HCT116 (cell line): ENCODE results near the gene PIM1. TPM values are rescaled to one million over a fixed set of nuclear protein-coding genes. Genes with fewer than 3 reads are reported as not detected.
"Not testable (repeated sequence)": the region's sequence is repeated elsewhere in the genome, so short reads cannot be mapped to it uniquely, and the experiment has no call there.

Experiments used
- ATAC-seq: fragments of 200-7000 bp; cut with Tn5 transposase; 2 replicates; pipeline ENCODE4 v1.9.1; 2020; ENCODE audit warnings: mild to moderate bottlenecking, moderate library complexity
- BruUV-seq: library from RNA; stranded (reverse); fragments of 400-500 nt; replicated peaks from 2 replicates; lab custom pipeline; 2021; lab: Mats Ljungman, UMichigan
- CTCF ChIA-PET: fragments of 300-600 bp; sonication (Branson Sonifier 250); formaldehyde crosslinking; loops from one replicate; lab custom pipeline; 2021; ENCODE audit warnings: antibody characterized with exemption; lab: Charles Lee
- POLR2A ChIA-PET: fragments of 300-600, 350-600 bp; sonication (Branson Sonifier 250); formaldehyde crosslinking; loops from one replicate; lab custom pipeline; 2021; ENCODE audit warnings: antibody characterized with exemption; lab: Charles Lee
- RAD21 ChIA-PET, 2 experiments: fragments of 300-600 bp; sonication (Branson Sonifier 250); formaldehyde crosslinking; loops; one replicate each; lab custom pipeline; 2023; ENCODE audit warnings: low total read pairs in 2 of 2; ENCODE audit not compliant: uncharacterized antibody in 2 of 2, unreplicated experiment in 2 of 2, low non-redundant PET in 1 of 2; lab: Charles Lee
- DNase-seq: peaks from one replicate; pipeline ENCODE4 v3.0.0-alpha.2; 2010; ENCODE audit warnings: low read depth, low spot score
- H2AFZ ChIP-seq: fragments of 200-600 bp; shearing (Covaris generic), sonication (generic); 2 replicates; pipeline ENCODE4 v1.6.1; 2017; ENCODE audit warnings: low read depth, mixed run types, mixed read lengths, antibody characterized with exemption, low read length; ENCODE audit not compliant: poor library complexity, severe bottlenecking
- H3K27ac ChIP-seq: 2 replicates; pipeline ENCODE4 v1.5.1; 2012; ENCODE audit warnings: low read depth, low read length
- H3K27me3 ChIP-seq: fragments of 200-600 bp; sonication (generic); 2 replicates; pipeline ENCODE4 v1.6.1; 2016; ENCODE audit warnings: mixed run types, low read length, mixed read lengths; ENCODE audit not compliant: insufficient read depth
- H3K36me3 ChIP-seq, 2 experiments: fragments of 200-500 bp in 1 of 2; fragments of 200-600 bp in 1 of 2; sonication (Bioruptor generic) in 1 of 2; sonication (generic) in 1 of 2; 2 replicates each; pipeline versions ENCODE4 v1.5.1 to v1.6.1; 2014 to 2016; ENCODE audit warnings: low read length in 2 of 2, inconsistent platforms in 1 of 2, mixed read lengths in 1 of 2, mixed run types in 1 of 2; ENCODE audit not compliant: insufficient read depth in 2 of 2, control insufficient read depth in 1 of 2
- H3K4me1 ChIP-seq, 2 experiments: fragments of 200-600 bp in 1 of 2; sonication (generic) in 1 of 2; 2 replicates each; pipeline versions ENCODE4 v1.5.1 to v1.6.1; 2012 to 2017; ENCODE audit warnings: low read length in 2 of 2, inconsistent platforms in 1 of 2, mild to moderate bottlenecking in 1 of 2, mixed read lengths in 1 of 2, mixed run types in 1 of 2, moderate library complexity in 1 of 2; ENCODE audit not compliant: insufficient read depth in 2 of 2, control insufficient read depth in 1 of 2
- H3K4me2 ChIP-seq: fragments of 200-600 bp; sonication (generic); 2 replicates; pipeline ENCODE4 v1.6.1; 2017; ENCODE audit warnings: mixed run types, low read length, mixed read lengths
- H3K4me3 ChIP-seq, 2 experiments: fragments of 200-600 bp in 1 of 2; sonication (generic) in 1 of 2; replicated peaks in 1 of 2; 2 replicates each; pipeline ENCODE4 v1.5.1; 2011 to 2016; ENCODE audit warnings: low read length in 2 of 2, control low read depth in 1 of 2, low read depth in 1 of 2, mild to moderate bottlenecking in 1 of 2, mixed read lengths in 1 of 2, mixed run types in 1 of 2
- H3K79me2 ChIP-seq: fragments of 200-600 bp; sonication (generic); 2 replicates; pipeline ENCODE4 v1.6.1; 2017; ENCODE audit warnings: mild to moderate bottlenecking, mixed run types, low read length, moderate library complexity, mixed read lengths; ENCODE audit not compliant: insufficient read depth
- H3K9ac ChIP-seq: fragments of 200-600 bp; sonication (generic); 2 replicates; pipeline ENCODE4 v1.6.1; 2016; ENCODE audit warnings: low read length, mixed read lengths
- H3K9me2 ChIP-seq: fragments of 200-600 bp; sonication (generic), shearing (Covaris generic); 2 replicates; pipeline ENCODE4 v1.6.1; 2017; ENCODE audit warnings: mixed run types, mild to moderate bottlenecking, moderate library complexity; ENCODE audit not compliant: insufficient read depth
- H3K9me3 ChIP-seq, 2 experiments: fragments of 200-500 bp in 1 of 2; fragments of 200-600 bp in 1 of 2; sonication (Bioruptor generic) in 1 of 2; sonication (generic) in 1 of 2; 2 replicates each; pipeline ENCODE4 v1.6.1; 2014 to 2017; ENCODE audit warnings: low read length in 2 of 2, mixed read lengths in 2 of 2, inconsistent platforms in 1 of 2, low read depth in 1 of 2, mild to moderate bottlenecking in 1 of 2, mixed run types in 1 of 2, moderate library complexity in 1 of 2; ENCODE audit not compliant: control insufficient read depth in 1 of 2, insufficient read depth in 1 of 2
- H4K20me1 ChIP-seq: fragments of 200-600 bp; sonication (generic), shearing (Covaris generic); 2 replicates; pipeline ENCODE4 v1.6.1; 2017; ENCODE audit warnings: mixed run types, mild to moderate bottlenecking, moderate library complexity; ENCODE audit not compliant: insufficient read depth
- CEBPB ChIP-seq: IDR thresholded peaks from 2 replicates; pipeline ENCODE4 v1.6.1; 2012; ENCODE audit warnings: low read depth
- POLR2A ChIP-seq: IDR thresholded peaks from 2 replicates; pipeline ENCODE4 v1.7.0; 2011; ENCODE audit warnings: borderline replicate concordance; ENCODE audit not compliant: insufficient read depth, insufficient read length; ENCODE audit errors: extremely low read depth
- POLR2AphosphoS5 ChIP-seq: IDR thresholded peaks from 2 replicates; pipeline ENCODE4 v1.6.1; 2011; ENCODE audit warnings: mild to moderate bottlenecking, low read depth, low read length, moderate library complexity
- REST ChIP-seq: IDR thresholded peaks from 2 replicates; pipeline ENCODE4 v1.6.1; 2012; ENCODE audit warnings: low read depth
- ZNF274 ChIP-seq: fragments of 200-500 bp; sonication (Bioruptor generic); IDR thresholded peaks from 2 replicates; pipeline ENCODE4 v1.6.1; 2014; ENCODE audit warnings: mild to moderate bottlenecking, low read depth, low read length, inconsistent platforms
- intact Hi-C: fragments of 100-400 bp; cut with micrococcal nuclease; formaldehyde crosslinking; loops from 2 replicates; pipeline ENCODE4 v1.10.0; 2022
- total RNA-seq: library from RNA; stranded (reverse); gene quantifications from one replicate; pipeline ENCODE4 v1.2.1, GENCODE V29; 2021; ENCODE audit not compliant: unreplicated experiment
- TF ChIP-seq, protein P1 (sequence below): IDR thresholded peaks from 2 replicates; pipeline ENCODE4 v1.6.1; 2011; ENCODE audit warnings: mild to moderate bottlenecking, low read length, moderate library complexity; ENCODE audit not compliant: insufficient replicate concordance; ENCODE audit errors: extremely low read depth

The PIM1 gene
- total RNA-seq, 1 experiment from 2014 or later, result 26.2 TPM

DNA sequence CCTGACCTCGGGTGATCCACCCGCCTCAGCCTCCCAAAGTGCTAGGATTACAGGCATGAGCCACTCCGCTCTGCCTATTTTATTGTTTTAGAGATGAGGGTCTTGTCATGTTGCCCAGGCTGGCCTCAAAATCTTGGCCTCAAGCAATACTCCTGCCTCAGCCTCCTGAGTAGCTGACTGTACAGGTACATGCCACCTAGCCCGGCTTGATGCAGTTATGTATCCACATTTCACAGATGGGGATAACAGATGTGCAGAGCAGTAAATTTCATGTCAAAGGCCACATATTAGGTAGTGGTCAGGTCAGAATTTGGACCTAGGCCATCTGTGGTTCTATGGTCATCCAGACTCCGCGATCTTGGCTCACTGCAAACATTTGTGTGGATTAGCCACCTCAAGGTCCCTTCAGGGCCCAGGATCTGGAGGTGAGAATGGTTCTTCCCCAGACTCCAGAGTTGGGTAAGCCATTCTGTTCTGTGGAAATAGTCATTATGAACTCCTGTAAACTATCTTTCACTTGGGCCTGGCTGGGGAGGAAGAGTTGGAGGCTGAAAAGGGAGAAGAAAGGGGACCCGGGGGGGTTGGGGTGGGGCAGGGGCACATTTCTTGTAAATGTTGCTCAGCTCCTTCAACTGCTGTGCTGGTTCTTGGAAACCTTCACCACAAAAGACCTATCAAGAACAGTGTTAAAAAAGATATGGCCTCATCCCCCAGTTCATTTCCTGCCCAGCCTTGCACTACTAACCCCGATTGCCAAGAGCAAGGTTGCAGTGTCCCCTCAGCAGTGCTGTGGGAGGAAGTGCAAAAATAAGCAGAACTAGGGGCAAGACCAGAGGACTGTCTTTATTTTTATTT lies 13.0 kb downstream of the PIM1 start (continued):
- TF ChIP-seq POLR2A (no peak), CEBPB (no peak)
- TF ChIP-seq, all 23 proteins: peak for 0

DNA sequence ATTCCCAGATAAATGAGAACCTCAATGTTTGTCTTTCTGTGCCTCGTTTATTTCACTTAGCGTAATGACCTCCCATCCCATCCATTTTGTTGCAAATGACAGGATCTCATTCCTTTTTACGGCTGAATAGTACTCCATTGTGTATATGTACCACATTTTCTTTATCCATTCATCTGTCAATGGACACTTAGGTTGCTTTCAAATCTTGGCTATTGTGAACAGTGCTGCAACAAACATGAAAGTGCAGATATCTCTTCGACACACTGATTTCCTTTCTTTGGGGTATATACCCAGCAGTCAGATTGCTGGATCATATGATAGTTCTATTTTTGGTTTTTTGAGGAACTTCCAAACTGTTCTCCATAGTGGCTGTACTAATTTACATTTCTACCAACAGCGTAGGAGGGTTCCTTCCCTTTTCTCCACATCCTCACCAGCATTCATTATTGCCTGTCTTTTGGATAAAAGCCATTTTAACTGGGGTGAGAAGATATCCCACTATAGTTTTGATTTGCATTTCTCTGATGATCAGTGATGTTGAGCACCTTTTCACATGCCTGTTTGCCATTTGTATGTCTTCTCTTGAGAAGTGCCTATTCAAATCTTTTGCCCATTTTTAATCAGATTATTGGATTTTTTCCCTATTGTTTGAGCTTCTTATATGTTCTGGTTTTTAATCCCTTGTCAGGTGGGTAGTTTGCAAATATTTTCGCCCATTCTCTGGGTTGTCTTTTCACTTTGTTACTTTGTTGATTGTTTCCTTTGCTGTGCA lies 16.2 kb downstream of the PIM1 start:
- BruUV-seq, H3K27ac ChIP-seq, H3K4me3 ChIP-seq, CTCF ChIA-PET, H3K27me3 ChIP-seq, H3K4me2 ChIP-seq, RAD21 ChIA-PET, H3K79me2 ChIP-seq, H3K9me2 ChIP-seq, H3K9ac ChIP-seq, H4K20me1 ChIP-seq, ATAC-seq, H3K36me3 ChIP-seq, H3K4me1 ChIP-seq, DNase-seq, H3K9me3 ChIP-seq, H2AFZ ChIP-seq, intact Hi-C loops: not testable (repeated sequence)
- POLR2A ChIA-PET, result interaction anchor here (1.3 kb wide), 1 partner anchor 14 kb away, joined by 3 read pairs; no protein-coding TSS in a partner anchor

- RAD21 ChIA-PET, result no interaction called here
- no peaks in the 10 kb centered on the region for H3K27me3 ChIP-seq
- no peak overlapping the region for H3K4me3 ChIP-seq
- no peaks in the 10 kb centered on the region for H3K4me1 ChIP-seq
- no peak overlapping the region for H3K4me2 ChIP-seq
- H3K79me2 ChIP-seq, result no peaks in the 10 kb centered on the region
- H3K9me2 ChIP-seq, result no peaks in the 10 kb centered on the region
- BruUV-seq, result no TSS peak
- H3K27ac ChIP-seq, result no peak overlapping the region
- no peaks in the 10 kb centered on the region for H3K36me3 ChIP-seq
- H2AFZ ChIP-seq, result no peak overlapping the region
- ATAC-seq, result no peak
- H3K9ac ChIP-seq, result no peak overlapping the region
- intact Hi-C loops, result no loop called here
- POLR2A ChIA-PET, result interaction anchor here (0.7 to 1.3 kb wide), 2 partner anchors 16 to 135 kb away, joined by 3 read pairs; no protein-coding TSS in a partner anchor
- H3K9me3 ChIP-seq, result no peaks in the 10 kb centered on the region
- no peak for DNase-seq
- CTCF ChIA-PET, result no interaction called here
- no peaks in the 10 kb centered on the region for H4K20me1 ChIP-seq
- TF ChIP-seq REST (no peak), POLR2AphosphoS5 (no peak), POLR2A (no peak), ZNF274 (no peak)
- TF ChIP-seq, protein P1, sequence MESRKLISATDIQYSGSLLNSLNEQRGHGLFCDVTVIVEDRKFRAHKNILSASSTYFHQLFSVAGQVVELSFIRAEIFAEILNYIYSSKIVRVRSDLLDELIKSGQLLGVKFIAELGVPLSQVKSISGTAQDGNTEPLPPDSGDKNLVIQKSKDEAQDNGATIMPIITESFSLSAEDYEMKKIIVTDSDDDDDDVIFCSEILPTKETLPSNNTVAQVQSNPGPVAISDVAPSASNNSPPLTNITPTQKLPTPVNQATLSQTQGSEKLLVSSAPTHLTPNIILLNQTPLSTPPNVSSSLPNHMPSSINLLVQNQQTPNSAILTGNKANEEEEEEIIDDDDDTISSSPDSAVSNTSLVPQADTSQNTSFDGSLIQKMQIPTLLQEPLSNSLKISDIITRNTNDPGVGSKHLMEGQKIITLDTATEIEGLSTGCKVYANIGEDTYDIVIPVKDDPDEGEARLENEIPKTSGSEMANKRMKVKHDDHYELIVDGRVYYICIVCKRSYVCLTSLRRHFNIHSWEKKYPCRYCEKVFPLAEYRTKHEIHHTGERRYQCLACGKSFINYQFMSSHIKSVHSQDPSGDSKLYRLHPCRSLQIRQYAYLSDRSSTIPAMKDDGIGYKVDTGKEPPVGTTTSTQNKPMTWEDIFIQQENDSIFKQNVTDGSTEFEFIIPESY, result no peak
Observed at GRCh38 chr6:37187321-37188022, 17.5 kb downstream of the PIM1 start.
